ENCODE measurements around the gene DNAJB2.

The DNAJB2 gene

GRCh38 chr2:219331560-219332213 is 52.5 kb downstream of the DNAJB2 start:
- Histone ChIP-seq H4K20me1 (ENCODE audit: insufficient read depth, low read length) (no peaks in the 10 kb centered on the region), H3K9ac (ENCODE audit: low read depth, low read length) (no peak overlapping the region), H3K4me1 (ENCODE audit: insufficient read depth, low read length) (no peaks in the 10 kb centered on the region), H3K36me3 (ENCODE audit: insufficient read depth, low read length) (no peaks in the 10 kb centered on the region), H2AFZ (ENCODE audit: low read depth, low read length) (no peak overlapping the region), H3K79me2 (ENCODE audit: insufficient read depth, low read length) (no peaks in the 10 kb centered on the region), H3K9me3 (ENCODE audit: insufficient read depth, low read length, severe bottlenecking) (no peaks in the 10 kb centered on the region), H3K4me3 (ENCODE audit: low read depth in 1 of 2, low read length in 2 of 2) (no peak overlapping the region), H3K4me2 (ENCODE audit: insufficient read depth, low read length) (no peak overlapping the region), H3K27ac (ENCODE audit: low read length) (no peak overlapping the region), H3K27me3 (ENCODE audit: insufficient read depth, low read length, poor library complexity) (peaks cover 3% of the 10 kb centered on the region)
- TF ChIP-seq EZH2 (IDR thresholded peaks at IDR 0.05; ENCODE audit: borderline replicate concordance, low read depth, low read length, severe bottlenecking) (no peak), CTCF (IDR thresholded peaks at IDR 0.05; ENCODE audit: borderline replicate concordance, extremely low read depth, low read length, poor library complexity, severe bottlenecking) (no peak)
- DNase-seq (no peak), ATAC-seq (ENCODE audit: insufficient read depth, low read depth) (no peak)

- Histone ChIP-seq H3K4me2 (ENCODE audit: insufficient read depth, low read length) (no peak within 1 kb of the TSS), H3K27me3 (ENCODE audit: insufficient read depth, low read length, poor library complexity) (peaks cover 3% of the 10 kb centered on the region), H3K79me2 (ENCODE audit: insufficient read depth, low read length) (no peaks in the 10 kb centered on the region), H2AFZ (ENCODE audit: low read depth, low read length) (no peak within 1 kb of the TSS), H3K4me1 (ENCODE audit: insufficient read depth, low read length) (no peaks in the 10 kb centered on the region), H3K36me3 (ENCODE audit: insufficient read depth, low read length) (no peaks in the 10 kb centered on the region), H3K4me3 (ENCODE audit: low read depth in 1 of 2, low read length in 2 of 2) (no peak within 1 kb of the TSS), H4K20me1 (ENCODE audit: insufficient read depth, low read length) (no peaks in the 10 kb centered on the region), H3K9me3 (ENCODE audit: insufficient read depth, low read length, severe bottlenecking) (no peaks in the 10 kb centered on the region), H3K27ac (ENCODE audit: low read length) (no peak within 1 kb of the TSS), H3K9ac (ENCODE audit: low read depth, low read length) (no peak within 1 kb of the TSS)
- ATAC-seq (ENCODE audit: insufficient read depth, low read depth): no peak
- TF ChIP-seq EZH2 (IDR thresholded peaks at IDR 0.05; ENCODE audit: borderline replicate concordance, low read depth, low read length, severe bottlenecking): no peak
- TF ChIP-seq CTCF (IDR thresholded peaks at IDR 0.05; ENCODE audit: borderline replicate concordance, extremely low read depth, low read length, poor library complexity, severe bottlenecking): no peak
- no peak for DNase-seq
Observed at GRCh38 chr2:219332542-219332941, 53.4 kb downstream of the DNAJB2 start, which contains the start of gene RESP18. Gene RESP18, minus strand, starts transcription at chr2:219332744.

- Histone ChIP-seq H3K9me3 (ENCODE audit: insufficient read depth, low read length, severe bottlenecking) (no peaks in the 10 kb centered on the region), H3K4me3 (ENCODE audit: low read depth in 1 of 2, low read length in 2 of 2) (no peak overlapping the region), H3K4me2 (ENCODE audit: insufficient read depth, low read length) (no peak overlapping the region), H3K27me3 (ENCODE audit: insufficient read depth, low read length, poor library complexity) (peaks cover 3% of the 10 kb centered on the region), H2AFZ (ENCODE audit: low read depth, low read length) (no peak overlapping the region), H3K27ac (ENCODE audit: low read length) (no peak overlapping the region), H3K36me3 (ENCODE audit: insufficient read depth, low read length) (no peaks in the 10 kb centered on the region), H3K4me1 (ENCODE audit: insufficient read depth, low read length) (no peaks in the 10 kb centered on the region), H4K20me1 (ENCODE audit: insufficient read depth, low read length) (no peaks in the 10 kb centered on the region), H3K9ac (ENCODE audit: low read depth, low read length) (no peak overlapping the region), H3K79me2 (ENCODE audit: insufficient read depth, low read length) (no peaks in the 10 kb centered on the region)
- no peak for ATAC-seq (ENCODE audit: insufficient read depth, low read depth)
- no peak for TF ChIP-seq CTCF (IDR thresholded peaks at IDR 0.05; ENCODE audit: borderline replicate concordance, extremely low read depth, low read length, poor library complexity, severe bottlenecking)
- no peak for TF ChIP-seq EZH2 (IDR thresholded peaks at IDR 0.05; ENCODE audit: borderline replicate concordance, low read depth, low read length, severe bottlenecking)
- no peak for DNase-seq
Observed at GRCh38 chr2:219334076-219334475, 54.9 kb downstream of the DNAJB2 start.

Data from DND-41 (cell line).